HG02642 (cell line): ENCODE measurements around the gene TCOF1.
A peak's percentile ranks its signal among the peaks of the same experiment; 100 is the strongest.
"Not testable (repeated sequence)": the region's sequence is repeated elsewhere in the genome, so short reads cannot be mapped to it uniquely, and the experiment has no call there.

Experiments used
- ATAC-seq: cut with Tn5 transposase; IDR thresholded peaks from one replicate; pipeline ENCODE4 v1.9.1; 2021; ENCODE audit warnings: mild to moderate bottlenecking; ENCODE audit not compliant: unreplicated experiment, poor library complexity

The TCOF1 gene

DNA sequence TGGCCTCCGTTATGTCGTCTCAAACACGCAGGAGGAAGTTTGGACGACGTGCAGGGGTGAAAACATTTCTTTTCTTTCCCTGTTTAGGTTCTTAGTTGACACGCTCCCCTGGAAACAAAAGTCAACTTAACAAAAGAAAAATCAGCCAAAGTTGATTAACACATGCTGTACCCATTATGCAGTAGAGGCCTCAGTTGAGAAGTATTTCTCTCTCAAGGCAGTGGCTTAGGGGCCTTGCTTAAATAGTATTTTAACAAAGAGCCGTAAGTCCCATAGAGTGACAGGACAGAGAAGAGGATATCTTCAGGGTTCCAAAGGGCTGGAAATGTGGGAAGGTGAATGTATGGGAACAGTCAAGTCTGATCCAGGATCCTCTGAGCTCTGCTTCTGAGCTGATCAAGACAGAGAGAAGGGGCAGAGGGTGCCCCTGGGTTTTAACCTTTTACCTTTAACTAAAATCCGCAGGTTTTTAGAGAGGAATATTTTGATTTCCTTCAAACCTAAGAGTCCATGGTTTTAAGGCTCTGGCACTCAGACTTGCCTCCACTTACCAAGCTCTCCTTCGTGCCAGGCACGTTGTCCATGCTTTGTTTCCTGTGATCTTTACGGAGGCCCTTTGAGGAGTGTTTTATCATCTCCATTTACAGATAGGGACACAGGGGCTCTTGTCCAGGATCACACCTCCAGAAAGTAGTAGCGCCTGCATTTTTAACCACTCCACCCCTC, 55.8 kb downstream of the TCOF1 start:
- no peak for ATAC-seq

- not testable (repeated sequence) for ATAC-seq
These were observed 56.6 kb downstream of the TCOF1 start for GRCh38 chr5:150413902-150414790.

- no peak for ATAC-seq
These were observed 62.3 kb downstream of the TCOF1 start for GRCh38 chr5:150419630-150420270.

DNA sequence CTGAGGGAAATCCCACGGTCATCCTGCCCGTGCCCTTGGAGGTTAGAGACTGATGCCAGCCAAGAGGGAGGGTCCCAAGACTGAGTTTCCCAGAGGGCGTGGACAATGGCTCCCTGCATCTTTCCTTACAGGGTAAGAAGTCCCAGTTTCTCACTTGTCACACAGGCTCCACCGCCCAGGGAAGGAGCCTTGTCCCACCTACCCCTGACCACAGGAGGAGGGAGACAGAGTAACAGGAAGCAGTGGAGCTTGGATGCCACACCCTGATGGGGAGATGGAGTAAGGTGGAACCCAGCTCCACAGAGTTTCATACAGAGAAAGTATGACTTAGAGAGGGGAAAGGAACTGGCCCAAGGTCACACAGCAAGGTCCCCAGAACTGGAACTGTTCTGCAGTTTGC, 64.6 kb downstream of the TCOF1 start:
- ATAC-seq, result no peak

DNA sequence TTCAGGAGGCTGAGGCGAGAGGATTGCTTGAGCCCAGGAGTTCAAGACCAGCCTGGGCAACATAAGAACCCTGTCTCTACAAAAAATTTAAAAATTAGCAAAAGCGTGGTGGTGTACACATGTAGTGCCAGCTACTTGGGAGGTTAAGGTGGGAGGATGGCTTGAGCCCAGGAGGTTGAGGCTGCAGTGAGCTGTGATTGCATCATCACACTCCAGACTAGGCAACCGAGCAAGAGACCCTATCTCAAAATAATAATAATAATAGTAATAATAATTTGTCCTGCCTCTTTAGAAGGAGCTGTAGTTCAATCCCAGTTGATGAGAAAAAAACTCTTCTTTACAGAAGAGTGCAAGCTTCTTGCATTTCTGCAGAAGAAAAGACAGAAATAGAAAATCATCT, 65.3 kb downstream of the TCOF1 start:
- ATAC-seq, result no peak

GRCh38 chr5:150426165-150426564, 68.7 kb downstream of the TCOF1 start:
- not testable (repeated sequence) for ATAC-seq

DNA sequence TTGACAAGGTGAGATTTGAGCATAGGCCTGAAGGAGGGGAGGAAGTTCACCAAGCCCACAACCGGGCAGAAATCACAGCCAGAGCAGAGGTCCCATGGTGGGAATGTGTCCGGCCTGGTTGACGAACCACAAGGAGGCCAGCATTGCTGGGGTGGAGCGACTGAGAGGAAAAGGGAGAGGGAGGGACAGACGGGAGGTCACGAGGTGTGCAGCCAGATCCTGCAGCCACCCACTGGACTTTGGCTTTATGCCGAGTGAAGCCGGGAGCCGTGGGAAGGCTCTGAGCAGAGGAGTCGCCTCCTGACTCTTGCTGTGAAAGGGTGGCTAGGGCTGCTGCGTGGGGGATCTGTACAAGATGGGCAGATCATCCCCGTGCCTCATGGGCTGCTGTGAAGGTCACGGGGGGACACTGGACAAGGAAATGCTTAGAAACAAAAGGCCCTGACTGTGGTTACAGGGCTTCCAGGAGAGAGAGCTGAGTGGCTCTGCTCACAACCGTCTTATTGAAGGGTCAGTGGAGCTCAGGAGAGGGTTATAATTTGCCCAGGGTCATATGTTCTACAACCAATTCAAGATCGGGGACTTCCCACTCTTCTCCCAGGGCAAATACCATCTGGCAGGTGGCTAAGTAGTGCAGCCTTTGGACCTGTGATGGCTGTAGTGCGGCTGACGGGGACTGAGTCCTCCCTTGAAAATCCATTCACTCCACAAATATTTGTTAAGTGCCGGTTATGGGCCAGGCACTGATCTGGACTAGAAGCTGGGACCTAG, 70.8 kb downstream of the TCOF1 start:
- ATAC-seq, result no peak

DNA sequence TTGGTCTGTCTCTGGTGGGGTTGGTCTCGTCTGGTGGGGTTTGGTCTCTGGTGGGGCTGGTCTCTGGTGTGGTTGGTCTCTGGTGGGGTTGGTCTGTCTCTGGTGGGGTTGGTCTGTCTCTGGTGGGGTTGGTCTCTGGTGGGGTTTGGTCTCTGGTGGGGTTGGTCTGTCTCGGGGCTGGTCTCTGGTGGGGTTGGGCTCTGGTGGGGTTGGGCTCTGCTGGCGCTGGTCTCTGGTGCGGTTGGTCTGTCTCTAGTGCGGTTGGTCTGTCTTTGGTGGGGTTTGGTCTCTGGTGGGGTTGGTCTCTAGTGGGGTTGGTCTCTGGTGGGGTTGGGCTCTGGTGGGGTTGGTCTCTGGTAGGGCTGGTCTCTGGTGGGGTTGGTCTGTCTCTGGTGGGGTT, 71.5 kb downstream of the TCOF1 start:
- ATAC-seq, result no peak

GRCh38 chr5:150429410-150429873, 71.9 kb downstream of the TCOF1 start:
- ATAC-seq, result no peak

DNA sequence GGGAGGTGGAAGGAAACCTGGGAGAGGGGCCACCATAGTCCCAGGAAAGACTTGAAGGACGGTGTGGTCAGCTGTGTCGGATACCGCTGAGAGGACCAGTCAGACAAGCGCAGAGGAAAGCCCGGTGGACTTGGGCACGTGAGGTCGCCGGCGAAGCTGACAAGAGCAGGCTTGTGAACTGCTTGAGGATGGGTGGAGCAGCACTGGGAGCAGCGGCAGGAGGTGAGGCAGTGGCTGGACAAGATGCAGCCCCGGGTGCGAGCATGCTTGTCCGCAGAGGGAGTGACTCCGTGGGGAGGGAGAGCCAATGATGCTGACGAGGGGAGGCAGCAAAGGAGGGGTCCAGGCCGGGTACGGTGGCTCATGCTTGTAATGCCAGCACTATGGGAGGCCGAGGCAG, 73.6 kb downstream of the TCOF1 start:
- no peak for ATAC-seq

DNA sequence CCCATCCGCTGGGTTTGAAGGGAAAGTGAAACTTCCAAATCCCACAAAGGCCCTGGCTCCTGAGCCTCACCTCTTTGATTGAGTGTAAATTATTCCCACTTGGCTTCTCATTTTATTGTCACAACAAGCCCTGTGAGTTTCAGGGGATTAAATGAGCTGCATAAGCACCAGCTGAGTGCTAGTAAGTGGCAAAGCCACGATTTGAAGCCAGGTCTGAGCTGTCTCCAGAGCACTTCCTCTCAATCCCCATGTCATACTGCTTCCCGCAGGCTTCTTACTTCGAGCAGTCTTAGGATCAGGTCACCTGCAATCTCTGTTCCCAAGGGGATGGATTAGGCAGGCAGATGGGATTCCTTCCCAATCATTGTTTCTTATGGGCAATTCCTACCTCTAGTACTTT, 74.1 kb downstream of the TCOF1 start:
- no peak for ATAC-seq

GRCh38 chr5:150434464-150434863, 77.0 kb downstream of the TCOF1 start:
- ATAC-seq, result no peak

- peak; percentile 93 for ATAC-seq
These were observed 78.7 kb downstream of the TCOF1 start for GRCh38 chr5:150436141-150436680.

DNA sequence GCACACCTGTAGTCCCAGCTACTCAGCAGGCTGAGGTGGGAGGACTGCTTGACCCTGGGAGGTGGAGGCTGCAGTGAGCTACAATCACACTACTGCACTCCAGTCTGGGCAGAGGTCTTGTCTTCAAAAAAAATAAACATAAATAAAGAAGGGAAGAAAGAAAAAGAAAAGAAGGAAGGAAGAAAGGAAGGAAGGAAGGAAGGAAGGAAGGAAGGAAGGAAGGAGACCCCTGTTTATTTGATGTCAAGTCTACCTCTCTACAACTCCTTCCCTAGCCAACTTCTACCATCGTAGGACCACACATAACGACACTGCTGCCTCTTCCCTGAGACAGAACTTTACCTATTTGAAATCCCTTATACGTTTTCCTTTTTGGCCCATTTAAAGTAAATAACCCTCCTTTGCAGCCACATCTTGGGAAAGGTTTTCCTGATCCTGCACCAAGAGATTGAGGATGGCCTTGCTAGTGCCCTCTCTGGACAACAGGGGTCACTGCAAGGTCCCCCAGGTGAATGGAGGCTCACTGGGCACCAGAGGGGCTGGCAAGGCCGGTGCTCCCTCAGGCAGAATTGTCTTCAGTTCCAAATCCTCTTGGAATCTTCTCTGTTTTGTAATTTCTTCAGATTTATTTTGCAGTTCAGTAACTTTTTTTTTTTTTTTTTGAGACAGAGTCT, 81.5 kb downstream of the TCOF1 start:
- ATAC-seq, result no peak

DNA sequence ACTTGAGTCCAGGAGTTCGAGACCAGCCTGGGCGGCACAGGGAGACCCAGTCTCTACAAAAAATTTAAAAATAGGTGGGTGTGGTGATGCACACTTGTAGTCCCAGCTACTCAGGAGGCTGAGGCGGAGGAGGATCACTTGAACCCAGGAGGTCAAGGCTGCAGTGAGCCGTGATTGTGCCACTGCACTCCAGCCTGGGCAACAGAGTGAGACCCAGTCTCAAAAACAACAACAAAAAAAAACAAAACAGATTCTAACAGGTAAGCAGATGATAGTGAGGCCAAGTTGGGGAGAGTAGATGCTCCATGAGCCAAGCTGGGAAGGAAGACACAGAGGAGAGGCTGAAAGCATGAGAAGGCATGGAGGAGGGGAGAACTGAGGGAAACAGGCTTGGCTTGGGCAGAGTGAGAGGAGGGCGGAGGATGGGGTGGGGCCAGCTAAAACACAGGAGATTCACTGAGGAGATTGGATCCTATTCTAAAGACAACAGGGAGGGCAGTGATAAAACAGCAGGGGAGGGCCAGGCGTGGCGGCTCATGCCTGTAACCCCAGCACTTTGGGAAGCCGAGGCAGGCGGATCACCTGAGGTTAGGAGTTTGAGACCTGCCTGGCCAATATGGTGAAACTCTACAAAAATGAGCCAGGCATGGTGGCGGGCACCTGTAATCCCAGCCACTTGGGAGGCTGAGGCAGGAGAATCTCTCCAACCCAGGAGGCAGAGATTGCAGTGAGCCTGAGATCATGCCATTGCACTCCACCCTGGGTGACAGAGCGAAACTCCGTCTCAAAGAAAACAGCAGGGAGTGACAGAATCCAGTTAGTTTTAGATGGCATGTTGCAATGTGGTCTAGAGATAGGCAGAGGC, 83.7 kb downstream of the TCOF1 start:
- ATAC-seq, result no peak

GRCh38 chr5:150441813-150442698, 84.6 kb downstream of the TCOF1 start:
- ATAC-seq, result no peak

- no peak for ATAC-seq
These were observed 85.2 kb downstream of the TCOF1 start for GRCh38 chr5:150442699-150443080.
